Measurements from ENCODE around the gene KCNJ15. TPM values are rescaled to one million over a fixed set of nuclear protein-coding genes. Genes with fewer than 3 reads are reported as not detected.

KCNJ15 gene
- total RNA-seq, 1 experiment from 2014 or later: not detected

GRCh38 chr21:38243732-38244406, 12.9 kb upstream of the KCNJ15 start:
- POLR2A ChIA-PET: no interaction called here
- no peak for ATAC-seq

More at GRCh38 chr21:38243732-38244406, 12.9 kb upstream of the KCNJ15 start:
- intact Hi-C loops (cut with micrococcal nuclease): no loop called here
- DNase-seq (ENCODE audit: low read depth, low spot score): no peak
- Histone ChIP-seq H3K4me1 (ENCODE audit: control insufficient read depth in 1 of 2, insufficient read depth in 2 of 2, low read length in 2 of 2) (no peaks in the 10 kb centered on the region), H4K20me1 (ENCODE audit: insufficient read depth) (no peaks in the 10 kb centered on the region), H3K79me2 (ENCODE audit: insufficient read depth, low read length) (no peaks in the 10 kb centered on the region), H3K27me3 (ENCODE audit: insufficient read depth, low read length) (no peaks in the 10 kb centered on the region), H3K27ac (ENCODE audit: low read depth, low read length) (no peak overlapping the region), H3K9me3 (ENCODE audit: control insufficient read depth in 1 of 2, insufficient read depth in 1 of 2, low read depth in 1 of 2, low read length in 2 of 2) (peaks cover 0 to 25% of the 10 kb centered on the region in 2 experiments; a peak in 1 of 4 replicates), H3K36me3 (ENCODE audit: control insufficient read depth in 1 of 2, insufficient read depth in 2 of 2, low read length in 2 of 2) (no peaks in the 10 kb centered on the region), H3K9me2 (ENCODE audit: insufficient read depth) (no peaks in the 10 kb centered on the region), H3K4me2 (ENCODE audit: low read length) (no peak overlapping the region), H2AFZ (ENCODE audit: low read depth, low read length, poor library complexity, severe bottlenecking) (no peak overlapping the region), H3K9ac (ENCODE audit: low read length) (no peak overlapping the region), H3K4me3 (replicated peaks in 1 of 2; ENCODE audit: low read depth in 1 of 2, low read length in 2 of 2) (no peak overlapping the region)
- no TSS peak for BruUV-seq (replicated peaks)
- ChIA-PET CTCF (no interaction called here), RAD21 (ENCODE audit: low non-redundant PET in 1 of 2, low total read pairs in 2 of 2, uncharacterized antibody in 2 of 2, unreplicated experiment in 2 of 2) (no interaction called here)
- TF ChIP-seq TCF7L2 (IDR thresholded peaks at IDR 0.05; ENCODE audit: borderline replicate concordance, extremely low read depth, insufficient read depth, insufficient read length) (no peak), ZFX (IDR thresholded peaks at IDR 0.05) (no peak), YY1 (IDR thresholded peaks at IDR 0.05; ENCODE audit: extremely low read depth, insufficient replicate concordance, low read depth, low read length) (no peak), CBX3 (IDR thresholded peaks at IDR 0.05; ENCODE audit: low read depth) (no peak), SP1 (IDR thresholded peaks at IDR 0.05; ENCODE audit: low read depth) (no peak), POLR2AphosphoS5 (IDR thresholded peaks at IDR 0.05; ENCODE audit: low read depth, low read length) (no peak), EZH2phosphoT487 (IDR thresholded peaks at IDR 0.05; ENCODE audit: borderline replicate concordance) (no peak), ELF1 (IDR thresholded peaks at IDR 0.05; ENCODE audit: borderline replicate concordance, low read depth) (no peak), CEBPB (IDR thresholded peaks at IDR 0.05; ENCODE audit: low read depth) (no peak), SIN3A (IDR thresholded peaks at IDR 0.05; ENCODE audit: low read depth) (no peak), POLR2A (IDR thresholded peaks at IDR 0.05; ENCODE audit: borderline replicate concordance, extremely low read depth, insufficient read depth, insufficient read length) (no peak)
- TF ChIP-seq, protein P1, sequence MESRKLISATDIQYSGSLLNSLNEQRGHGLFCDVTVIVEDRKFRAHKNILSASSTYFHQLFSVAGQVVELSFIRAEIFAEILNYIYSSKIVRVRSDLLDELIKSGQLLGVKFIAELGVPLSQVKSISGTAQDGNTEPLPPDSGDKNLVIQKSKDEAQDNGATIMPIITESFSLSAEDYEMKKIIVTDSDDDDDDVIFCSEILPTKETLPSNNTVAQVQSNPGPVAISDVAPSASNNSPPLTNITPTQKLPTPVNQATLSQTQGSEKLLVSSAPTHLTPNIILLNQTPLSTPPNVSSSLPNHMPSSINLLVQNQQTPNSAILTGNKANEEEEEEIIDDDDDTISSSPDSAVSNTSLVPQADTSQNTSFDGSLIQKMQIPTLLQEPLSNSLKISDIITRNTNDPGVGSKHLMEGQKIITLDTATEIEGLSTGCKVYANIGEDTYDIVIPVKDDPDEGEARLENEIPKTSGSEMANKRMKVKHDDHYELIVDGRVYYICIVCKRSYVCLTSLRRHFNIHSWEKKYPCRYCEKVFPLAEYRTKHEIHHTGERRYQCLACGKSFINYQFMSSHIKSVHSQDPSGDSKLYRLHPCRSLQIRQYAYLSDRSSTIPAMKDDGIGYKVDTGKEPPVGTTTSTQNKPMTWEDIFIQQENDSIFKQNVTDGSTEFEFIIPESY (IDR thresholded peaks at IDR 0.05; ENCODE audit: extremely low read depth, insufficient replicate concordance, low read length): no peak

Measured in HCT116 (cell line).